Parathyroid adenoma (tissue), 2 donors: ENCODE results near the gene TRIM9.

Experiments
- H2AFZ ChIP-seq: fragments of 300-600 bp; sonication (generic); one replicate; pipeline ENCODE4 v1.7.0; 2017; ENCODE audit warnings: antibody characterized with exemption, mild to moderate bottlenecking
- H3K27ac ChIP-seq: fragments of 300-600 bp; sonication (generic); one replicate; pipeline ENCODE4 v1.7.0; 2017
- H3K27me3 ChIP-seq: fragments of 300-600 bp; sonication (generic); one replicate; pipeline ENCODE4 v1.7.0; 2017; ENCODE audit warnings: low read length; ENCODE audit not compliant: control insufficient read depth, insufficient read depth
- H3K36me3 ChIP-seq: fragments of 300-600 bp; sonication (generic); one replicate; pipeline ENCODE4 v1.7.0; 2017; ENCODE audit warnings: low read length; ENCODE audit not compliant: control insufficient read depth, insufficient read depth
- H3K4me1 ChIP-seq: fragments of 300-600 bp; sonication (generic); one replicate; pipeline ENCODE4 v1.7.0; 2017; ENCODE audit warnings: control low read depth
- H3K4me2 ChIP-seq: fragments of 300-600 bp; sonication (generic); one replicate; pipeline ENCODE4 v1.7.0; 2017; ENCODE audit warnings: low read length
- H3K4me3 ChIP-seq: fragments of 300-600 bp; sonication (generic); one replicate; pipeline ENCODE4 v1.7.0; 2017; ENCODE audit warnings: low read depth, low read length
- H3K79me2 ChIP-seq: fragments of 300-600 bp; sonication (generic); one replicate; pipeline ENCODE4 v1.7.0; 2017; ENCODE audit warnings: control low read depth
- H3K9ac ChIP-seq: fragments of 300-600 bp; sonication (generic); one replicate; pipeline ENCODE4 v1.7.0; 2017; ENCODE audit warnings: mild to moderate bottlenecking
- H3K9me3 ChIP-seq: fragments of 300-600 bp; sonication (generic); one replicate; pipeline ENCODE4 v1.7.0; 2017; ENCODE audit warnings: low read length; ENCODE audit not compliant: control insufficient read depth
- CTCF ChIP-seq: fragments of 300-600 bp; sonication (generic); IDR thresholded peaks from one replicate; pipeline ENCODE4 v1.7.0; 2017; ENCODE audit warnings: antibody characterized with exemption, mild to moderate bottlenecking
- donor health status: primary hyperparathyroidism.

The TRIM9 gene

GRCh38 chr14:51089278-51089677 is 5.6 kb downstream of the TRIM9 start:
- Histone ChIP-seq H3K27ac (no peak overlapping the region), H3K27me3 (peaks cover 6% of the 10 kb centered on the region), H3K4me1 (peaks cover 4% of the 10 kb centered on the region), H3K79me2 (no peaks in the 10 kb centered on the region), H3K4me2 (no peak overlapping the region), H3K36me3 (no peaks in the 10 kb centered on the region), H3K9ac (no peak overlapping the region), H2AFZ (no peak overlapping the region), H3K4me3 (no peak overlapping the region), H3K9me3 (no peaks in the 10 kb centered on the region)
- TF ChIP-seq CTCF: no peak

- H3K79me2 ChIP-seq: no peaks in the 10 kb centered on the region
- no peaks in the 10 kb centered on the region for H3K36me3 ChIP-seq
- H3K27me3 ChIP-seq: no peaks in the 10 kb centered on the region
- H3K4me2 ChIP-seq: no peak overlapping the region
- no peak overlapping the region for H3K4me3 ChIP-seq
- no peak overlapping the region for H3K9ac ChIP-seq
- H3K4me1 ChIP-seq: no peaks in the 10 kb centered on the region
- no peak overlapping the region for H2AFZ ChIP-seq
- no peaks in the 10 kb centered on the region for H3K9me3 ChIP-seq
- H3K27ac ChIP-seq: no peak overlapping the region
- no peak for TF ChIP-seq CTCF
These were observed 7.9 kb downstream of the TRIM9 start for GRCh38 chr14:51087031-51087441.

- Histone ChIP-seq H2AFZ (no peak overlapping the region), H3K27me3 (no peaks in the 10 kb centered on the region), H3K4me1 (no peaks in the 10 kb centered on the region), H3K9me3 (no peaks in the 10 kb centered on the region), H3K36me3 (no peaks in the 10 kb centered on the region), H3K79me2 (no peaks in the 10 kb centered on the region), H3K4me3 (no peak overlapping the region), H3K27ac (no peak overlapping the region), H3K4me2 (no peak overlapping the region), H3K9ac (no peak overlapping the region)
- no peak for TF ChIP-seq CTCF
These were observed 8.9 kb downstream of the TRIM9 start for GRCh38 chr14:51086044-51086443.

GRCh38 chr14:51084962-51085361 is 9.9 kb downstream of the TRIM9 start:
- Histone ChIP-seq H3K4me3 (no peak overlapping the region), H3K4me2 (no peak overlapping the region), H3K27ac (no peak overlapping the region), H3K9ac (no peak overlapping the region), H2AFZ (no peak overlapping the region), H3K4me1 (no peaks in the 10 kb centered on the region), H3K27me3 (no peaks in the 10 kb centered on the region), H3K79me2 (no peaks in the 10 kb centered on the region), H3K9me3 (no peaks in the 10 kb centered on the region), H3K36me3 (no peaks in the 10 kb centered on the region)
- TF ChIP-seq CTCF: no peak

DNA sequence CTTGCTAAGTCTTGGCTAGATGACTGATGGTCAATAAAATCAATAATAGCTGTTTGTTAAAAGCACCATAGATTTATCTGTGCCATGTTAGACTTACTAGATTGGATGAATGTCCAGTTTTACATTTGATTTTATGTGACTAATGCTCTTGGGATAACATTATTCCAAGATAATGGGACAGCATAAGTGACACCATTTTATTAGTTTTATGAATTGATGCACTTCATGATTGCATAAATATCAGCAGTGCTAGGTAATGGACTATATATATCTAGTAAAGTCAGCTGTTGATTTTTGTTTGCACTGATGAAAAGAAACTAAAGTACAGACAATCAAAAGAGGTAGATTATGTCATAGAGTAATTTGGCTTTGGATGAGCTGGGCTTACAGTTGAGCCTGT is 10.4 kb downstream of the TRIM9 start:
- no peak overlapping the region for H3K4me2 ChIP-seq
- H3K4me3 ChIP-seq: no peak overlapping the region
- H3K27ac ChIP-seq: no peak overlapping the region
- H3K9ac ChIP-seq: no peak overlapping the region
- no peaks in the 10 kb centered on the region for H3K36me3 ChIP-seq
- H2AFZ ChIP-seq: no peak overlapping the region
- H3K79me2 ChIP-seq: no peaks in the 10 kb centered on the region
- no peaks in the 10 kb centered on the region for H3K27me3 ChIP-seq
- no peak for TF ChIP-seq CTCF
- no peaks in the 10 kb centered on the region for H3K9me3 ChIP-seq
- peaks cover 3% of the 10 kb centered on the region for H3K4me1 ChIP-seq
